Measurements from ENCODE around the gene PCSK6.
"Not testable (repeated sequence)": the region's sequence is repeated elsewhere in the genome, so short reads cannot be mapped to it uniquely, and the experiment has no call there.

The PCSK6 gene

GRCh38 chr15:101380146-101380545 is 109.4 kb downstream of the PCSK6 start:
- TF ChIP-seq CTCF (IDR thresholded peaks at IDR 0.05; ENCODE audit: extremely low read depth, insufficient read depth, missing control alignments), result no peak
- in situ Hi-C loops (cut with MboI; ENCODE audit: low pct_unique_long_range_greater_than_20kb, low sequenced_read_pairs, unreplicated experiment), result no loop called here
- no peak for DNase-seq (ENCODE audit: low spot score)

GRCh38 chr15:101379647-101380046 is 109.9 kb downstream of the PCSK6 start:
- no peak for DNase-seq (ENCODE audit: low spot score)
- in situ Hi-C loops (cut with MboI; ENCODE audit: low pct_unique_long_range_greater_than_20kb, low sequenced_read_pairs, unreplicated experiment), result no loop called here
- no peak for TF ChIP-seq CTCF (IDR thresholded peaks at IDR 0.05; ENCODE audit: extremely low read depth, insufficient read depth, missing control alignments)

- DNase-seq (ENCODE audit: low spot score), result no peak
- no peak for TF ChIP-seq CTCF (IDR thresholded peaks at IDR 0.05; ENCODE audit: extremely low read depth, insufficient read depth, missing control alignments)
- in situ Hi-C loops (cut with MboI; ENCODE audit: low pct_unique_long_range_greater_than_20kb, low sequenced_read_pairs, unreplicated experiment), result no loop called here
Observed at GRCh38 chr15:101378879-101379278, 110.6 kb downstream of the PCSK6 start.

GRCh38 chr15:101378171-101378755 is 111.2 kb downstream of the PCSK6 start:
- no peak for DNase-seq (ENCODE audit: low spot score)
- TF ChIP-seq CTCF (IDR thresholded peaks at IDR 0.05; ENCODE audit: extremely low read depth, insufficient read depth, missing control alignments), result no peak
- in situ Hi-C loops (cut with MboI; ENCODE audit: low pct_unique_long_range_greater_than_20kb, low sequenced_read_pairs, unreplicated experiment), result no loop called here

- TF ChIP-seq CTCF (IDR thresholded peaks at IDR 0.05; ENCODE audit: extremely low read depth, insufficient read depth, missing control alignments), result no peak
- no peak for DNase-seq (ENCODE audit: low spot score)
- in situ Hi-C loops (cut with MboI; ENCODE audit: low pct_unique_long_range_greater_than_20kb, low sequenced_read_pairs, unreplicated experiment), result no loop called here
Observed at GRCh38 chr15:101376615-101377395, 112.7 kb downstream of the PCSK6 start.

GRCh38 chr15:101375006-101375405 is 114.5 kb downstream of the PCSK6 start:
- in situ Hi-C loops (cut with MboI; ENCODE audit: low pct_unique_long_range_greater_than_20kb, low sequenced_read_pairs, unreplicated experiment); DNase-seq (ENCODE audit: low spot score): not testable (repeated sequence)

- in situ Hi-C loops (cut with MboI; ENCODE audit: low pct_unique_long_range_greater_than_20kb, low sequenced_read_pairs, unreplicated experiment), result no loop called here
- no peak for TF ChIP-seq CTCF (IDR thresholded peaks at IDR 0.05; ENCODE audit: extremely low read depth, insufficient read depth, missing control alignments)
- no peak for DNase-seq (ENCODE audit: low spot score)
Observed at GRCh38 chr15:101374326-101374725, 115.2 kb downstream of the PCSK6 start.

Measured in GM13977 (cell line).